Ovary (tissue), 3 donors: ENCODE data around the gene PPCDC.

Experiments
- POLR2A ChIP-seq: fragments of 450-650 bp; IDR thresholded peaks from one replicate; pipeline ENCODE4 v1.6.1; 2017; ENCODE audit warnings: antibody characterized with exemption, mild to moderate bottlenecking, moderate library complexity
- TF ChIP-seq, protein P1 (sequence below), 3 donors: fragments of 450-650 bp in 2 of 3; fragments of 200-600 bp in 1 of 3; IDR thresholded peaks; one replicate each; pipeline versions ENCODE4 v1.5.1 to v1.8.0; 2016 to 2022; ENCODE audit warnings: antibody characterized with exemption in 3 of 3, mild to moderate bottlenecking in 1 of 3
- donor health status: DM: no; HTN: no; CAD: no.

DNA sequence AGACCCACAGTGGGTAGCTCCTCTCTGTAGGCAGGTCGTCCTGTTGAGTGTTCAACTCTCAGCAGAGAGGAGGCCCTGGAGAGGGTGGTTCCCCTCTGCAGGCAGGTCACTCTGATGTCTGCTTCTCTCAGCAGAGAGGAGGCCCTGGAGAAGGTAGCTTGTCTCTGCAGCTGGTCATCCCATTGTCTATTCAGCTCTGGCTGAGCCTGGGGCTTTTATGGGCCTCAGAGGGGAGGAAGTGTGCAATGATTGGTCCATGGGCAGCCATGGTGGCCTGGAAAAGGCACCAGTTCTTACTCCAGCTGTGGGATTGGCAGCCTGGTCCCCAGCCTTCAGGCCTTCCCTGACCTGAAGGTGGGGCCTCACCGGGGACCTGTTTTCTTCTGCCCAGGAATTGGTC lies 52.9 kb downstream of the PPCDC start:
- TF ChIP-seq, protein P1, sequence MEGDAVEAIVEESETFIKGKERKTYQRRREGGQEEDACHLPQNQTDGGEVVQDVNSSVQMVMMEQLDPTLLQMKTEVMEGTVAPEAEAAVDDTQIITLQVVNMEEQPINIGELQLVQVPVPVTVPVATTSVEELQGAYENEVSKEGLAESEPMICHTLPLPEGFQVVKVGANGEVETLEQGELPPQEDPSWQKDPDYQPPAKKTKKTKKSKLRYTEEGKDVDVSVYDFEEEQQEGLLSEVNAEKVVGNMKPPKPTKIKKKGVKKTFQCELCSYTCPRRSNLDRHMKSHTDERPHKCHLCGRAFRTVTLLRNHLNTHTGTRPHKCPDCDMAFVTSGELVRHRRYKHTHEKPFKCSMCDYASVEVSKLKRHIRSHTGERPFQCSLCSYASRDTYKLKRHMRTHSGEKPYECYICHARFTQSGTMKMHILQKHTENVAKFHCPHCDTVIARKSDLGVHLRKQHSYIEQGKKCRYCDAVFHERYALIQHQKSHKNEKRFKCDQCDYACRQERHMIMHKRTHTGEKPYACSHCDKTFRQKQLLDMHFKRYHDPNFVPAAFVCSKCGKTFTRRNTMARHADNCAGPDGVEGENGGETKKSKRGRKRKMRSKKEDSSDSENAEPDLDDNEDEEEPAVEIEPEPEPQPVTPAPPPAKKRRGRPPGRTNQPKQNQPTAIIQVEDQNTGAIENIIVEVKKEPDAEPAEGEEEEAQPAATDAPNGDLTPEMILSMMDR (IDR thresholded peaks at IDR 0.05), result no peak
- TF ChIP-seq POLR2A, result no peak
